Stimulated activated CD8-positive, alpha-beta memory T cell treated with anti-CD3 and anti-CD28 coated beads, Interleukin-2, amount 100 ng/mL, for 48 hours (primary cell): Measurements from ENCODE around the gene DCXR.
A peak's percentile ranks its signal among the peaks of the same experiment; 100 is the strongest.

Experiments used
- DNase-seq, 2 donors: peaks; one replicate each; pipeline ENCODE4 v3.0.0-alpha.2; 2020; ENCODE audit warnings: low read depth in 2 of 2

DCXR gene

DNA sequence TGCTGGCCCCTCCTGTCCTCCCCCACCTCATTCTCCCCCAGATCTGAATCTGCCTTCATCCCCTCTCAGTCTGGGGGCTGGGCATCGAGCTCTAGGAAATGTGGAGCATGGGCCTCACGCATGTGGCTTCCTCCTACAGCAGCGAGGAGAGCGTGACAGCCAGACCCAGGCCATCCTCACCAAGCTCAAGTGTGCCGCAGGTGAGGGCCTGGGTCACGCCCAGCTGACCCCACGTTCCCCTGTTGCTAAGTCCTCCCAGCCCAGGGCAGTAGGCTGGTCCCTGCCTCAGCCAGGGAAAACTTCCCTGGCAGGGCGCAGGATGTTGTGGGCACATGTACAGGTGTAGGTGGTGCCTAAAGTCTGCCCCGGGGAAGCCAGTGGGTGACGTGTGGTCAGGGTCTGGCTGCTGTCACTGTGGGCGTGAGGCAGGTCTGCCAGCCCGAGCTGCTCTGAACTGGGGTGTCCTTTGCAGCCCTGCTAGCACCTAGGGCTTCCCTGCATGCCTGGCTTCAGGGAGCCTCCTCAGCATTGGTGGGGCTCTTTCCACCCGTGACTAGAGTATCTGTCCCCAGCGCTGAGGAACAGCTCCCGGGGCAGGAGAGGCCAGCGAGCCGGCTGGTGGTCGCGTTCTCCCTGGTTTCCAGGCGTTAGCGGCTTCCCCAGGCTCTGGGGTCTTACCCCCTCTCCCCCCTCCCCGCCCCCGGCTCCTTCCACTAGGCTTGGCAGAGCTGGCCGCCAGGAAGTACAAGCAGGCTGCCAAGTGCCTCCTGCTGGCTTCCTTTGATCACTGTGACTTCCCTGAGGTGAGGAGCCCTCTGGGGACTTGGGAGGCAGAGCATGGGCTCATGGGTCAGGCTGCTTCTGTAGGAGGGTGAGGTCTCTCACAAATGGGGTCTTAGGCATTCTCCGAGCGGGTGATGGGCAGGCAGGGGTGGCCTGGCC is 17.8 kb upstream of the DCXR start:
- no peak for DNase-seq

DNA sequence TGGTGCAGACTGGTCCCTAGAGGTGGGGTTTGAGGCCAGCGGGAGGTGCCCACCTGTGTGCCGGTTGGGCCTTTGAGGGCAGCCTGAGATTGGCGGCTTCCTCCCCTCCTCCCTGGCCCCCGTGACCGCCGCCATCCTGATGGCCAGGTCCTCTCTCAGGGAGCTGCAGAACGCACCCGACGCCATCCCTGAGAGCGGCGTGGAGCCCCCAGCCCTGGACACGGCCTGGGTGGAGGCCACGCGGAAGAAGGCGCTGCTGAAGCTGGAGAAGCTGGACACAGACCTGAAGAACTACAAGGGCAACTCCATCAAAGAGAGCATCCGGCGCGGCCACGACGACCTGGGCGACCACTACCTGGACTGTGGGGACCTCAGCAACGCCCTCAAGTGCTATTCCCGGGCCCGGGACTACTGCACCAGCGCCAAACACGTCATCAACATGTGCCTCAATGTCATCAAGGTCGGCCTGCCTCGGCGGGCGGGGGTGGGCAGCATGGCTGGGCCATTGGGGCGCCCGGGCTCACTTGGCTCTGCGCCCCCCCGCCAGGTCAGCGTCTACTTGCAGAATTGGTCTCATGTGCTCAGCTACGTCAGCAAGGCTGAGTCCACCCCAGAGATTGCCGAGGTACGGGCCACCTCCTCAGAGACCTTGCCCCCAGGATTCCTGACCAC is 17.0 kb upstream of the DCXR start:
- DNase-seq = no peak

DNA sequence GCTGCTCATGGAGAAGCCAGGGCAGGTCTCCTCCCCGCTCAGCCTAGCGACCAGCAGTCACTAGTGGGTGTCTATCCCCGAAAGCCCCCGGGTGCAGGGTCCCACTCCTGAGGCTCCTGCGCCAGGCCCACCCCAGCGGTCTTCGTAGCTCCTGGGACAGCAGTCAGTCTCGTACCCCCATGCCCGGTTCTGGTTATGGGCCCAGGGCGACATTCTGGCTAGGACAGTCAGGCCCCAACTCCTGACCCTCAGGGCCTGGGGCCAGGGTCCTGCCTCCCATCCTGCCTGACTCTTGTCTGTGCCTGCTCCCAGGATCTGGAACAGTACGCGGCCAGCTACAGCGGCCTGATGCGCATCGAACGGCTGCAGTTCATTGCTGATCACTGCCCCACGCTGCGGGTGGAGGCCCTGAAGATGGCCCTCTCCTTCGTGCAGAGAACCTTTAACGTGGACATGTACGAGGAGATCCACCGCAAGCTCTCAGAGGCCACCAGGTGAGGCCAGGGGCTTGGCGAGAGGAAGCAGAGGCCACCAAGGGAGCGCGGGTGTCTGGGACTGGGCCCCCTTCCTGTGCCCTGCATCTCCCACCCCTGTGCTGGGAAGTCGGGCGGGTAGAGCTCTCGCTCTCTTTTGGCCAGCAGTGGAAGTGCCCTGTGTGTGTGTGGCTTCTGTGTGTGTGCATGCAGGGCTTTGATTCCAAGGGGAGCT is 16.2 kb upstream of the DCXR start:
- no peak for DNase-seq

DNA sequence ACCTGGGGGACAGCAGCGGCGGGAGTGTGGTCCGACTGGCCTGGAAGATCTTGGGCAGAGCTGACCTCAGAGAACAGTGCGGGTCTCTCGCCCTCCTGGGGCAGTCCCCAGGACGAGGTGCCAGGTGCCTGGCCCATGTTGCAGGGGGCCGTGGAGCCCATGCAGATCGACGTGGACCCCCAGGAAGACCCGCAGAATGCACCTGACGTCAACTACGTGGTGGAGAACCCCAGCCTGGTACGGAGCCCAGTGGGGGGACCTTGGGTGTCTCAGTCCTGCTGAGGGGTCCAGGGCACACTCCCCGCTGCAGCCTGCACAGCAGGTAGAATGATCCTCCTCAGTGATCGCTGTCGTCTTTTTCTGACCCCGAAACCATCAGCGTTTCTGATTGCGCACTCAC is 15.6 kb upstream of the DCXR start:
- no peak for DNase-seq

DNA sequence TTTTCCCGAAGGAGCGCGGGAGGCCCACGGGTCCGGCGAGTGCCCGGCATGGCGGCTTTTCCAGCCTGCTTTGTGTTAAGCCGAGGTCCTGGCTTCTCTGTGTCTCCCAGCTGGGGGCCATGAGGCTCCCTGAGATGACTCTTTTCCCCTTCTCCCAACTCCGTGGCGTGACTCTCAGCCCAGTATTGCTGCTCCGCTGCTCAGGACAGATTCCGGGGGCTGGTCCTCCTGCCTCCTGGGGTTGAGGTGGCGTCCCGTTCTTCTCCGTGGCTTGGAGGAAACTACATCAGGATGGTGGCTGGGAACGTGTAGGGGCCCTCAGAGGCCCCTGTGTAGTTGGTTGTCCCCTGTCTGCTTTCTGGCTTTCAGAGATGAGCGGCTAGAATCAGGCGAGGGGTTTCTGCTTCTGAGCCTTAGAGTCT is 15.2 kb upstream of the DCXR start:
- DNase-seq = no peak

DNA sequence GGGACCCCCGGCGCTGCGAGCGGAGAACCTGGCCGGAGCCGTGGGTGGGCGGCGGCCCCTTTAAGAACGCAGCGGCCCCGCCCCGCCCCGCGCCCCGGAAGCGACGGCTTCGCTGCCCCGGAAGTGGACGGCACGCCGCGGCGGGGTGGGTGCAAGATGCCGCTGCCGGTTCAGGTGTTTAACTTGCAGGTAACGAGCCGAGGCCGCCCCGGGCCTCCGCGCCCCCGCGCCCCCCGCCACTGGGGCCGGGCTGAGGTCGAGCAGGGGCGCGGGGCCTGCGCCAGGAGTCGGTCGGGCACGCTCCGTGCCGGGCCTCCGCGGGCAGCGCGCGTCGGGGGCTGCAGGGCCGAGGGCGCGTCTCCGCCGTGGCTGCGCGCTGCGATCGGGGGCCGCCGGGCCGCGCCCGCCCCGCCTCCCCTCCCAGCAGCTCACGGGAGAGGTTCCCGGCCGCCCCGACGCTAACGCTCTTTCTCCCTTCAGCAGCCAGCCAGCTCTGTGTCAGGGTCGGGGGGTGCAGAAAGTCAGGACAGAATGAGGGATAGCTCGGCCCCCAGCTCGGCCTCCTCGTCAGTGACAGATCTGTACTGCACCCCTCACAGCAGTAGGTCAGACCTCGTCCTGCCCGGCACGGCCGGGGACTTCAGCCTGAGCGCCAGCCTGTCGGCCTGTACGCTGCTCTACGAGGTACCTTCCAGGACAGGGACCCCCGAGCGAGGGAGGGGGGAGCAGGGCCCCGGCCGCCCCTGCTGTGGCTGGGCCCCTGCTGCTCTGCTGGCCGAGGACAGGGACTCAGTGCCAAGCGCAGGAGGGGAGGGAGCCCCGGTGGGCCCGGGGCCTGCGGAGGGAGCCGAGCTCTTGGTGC is 14.5 kb upstream of the DCXR start, which contains the start of the genes GPS1 and RFNG:
TSS of gene GPS1 (plus strand) at position 123 of the 862 bp plus-strand sequence. CDS start at position 157, 34 bp downstream.
TSS of gene RFNG (minus strand) at position 36 of the 862 bp plus-strand sequence. CDS start 45 bp downstream, outside the sequence.
- peak; percentile 80 to 88 for DNase-seq

DNA sequence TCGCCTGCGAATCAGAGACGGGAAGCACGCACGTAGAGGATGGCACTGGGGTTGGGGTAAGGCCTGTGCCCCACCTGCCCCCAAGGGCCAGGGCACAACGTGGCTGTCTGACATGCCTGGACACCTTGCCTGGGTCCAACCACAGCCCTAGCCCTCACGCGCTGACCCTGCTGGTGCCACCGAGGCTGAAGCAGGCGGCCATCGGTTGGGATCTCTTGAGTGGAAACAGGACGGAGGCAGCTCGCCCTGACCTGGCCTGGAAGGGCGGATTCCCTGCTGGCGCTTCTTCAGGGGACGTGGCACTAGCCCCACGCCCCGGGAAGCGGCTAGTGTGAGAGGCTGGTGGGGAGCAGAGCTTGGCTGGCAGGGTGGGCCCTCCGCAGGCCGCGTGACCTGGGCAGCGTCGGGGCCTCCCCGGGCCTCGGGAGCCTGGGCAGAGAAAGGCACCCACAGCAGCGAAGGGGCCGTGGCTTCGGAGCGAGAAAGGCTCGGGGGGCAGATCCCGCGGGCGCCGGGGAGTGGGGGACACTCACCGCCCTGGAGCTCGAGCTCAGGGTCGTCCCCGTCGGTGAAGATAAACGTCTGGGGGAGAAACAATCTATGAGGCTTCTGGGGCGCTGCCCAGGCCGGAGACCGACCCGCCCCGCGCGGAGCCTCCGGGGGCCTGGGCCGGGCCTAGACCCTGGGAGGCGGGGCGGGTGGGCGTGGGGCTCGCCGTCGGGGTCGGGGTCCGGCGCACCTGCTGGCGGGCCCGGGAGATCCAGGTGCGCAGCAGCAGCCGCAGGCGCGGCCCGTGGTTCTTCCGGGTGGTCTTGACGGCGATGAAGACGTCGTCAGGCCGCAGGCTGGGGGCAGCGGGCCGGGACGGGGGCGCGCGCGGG is 13.5 kb upstream of the DCXR start:
- no peak for DNase-seq

DNA sequence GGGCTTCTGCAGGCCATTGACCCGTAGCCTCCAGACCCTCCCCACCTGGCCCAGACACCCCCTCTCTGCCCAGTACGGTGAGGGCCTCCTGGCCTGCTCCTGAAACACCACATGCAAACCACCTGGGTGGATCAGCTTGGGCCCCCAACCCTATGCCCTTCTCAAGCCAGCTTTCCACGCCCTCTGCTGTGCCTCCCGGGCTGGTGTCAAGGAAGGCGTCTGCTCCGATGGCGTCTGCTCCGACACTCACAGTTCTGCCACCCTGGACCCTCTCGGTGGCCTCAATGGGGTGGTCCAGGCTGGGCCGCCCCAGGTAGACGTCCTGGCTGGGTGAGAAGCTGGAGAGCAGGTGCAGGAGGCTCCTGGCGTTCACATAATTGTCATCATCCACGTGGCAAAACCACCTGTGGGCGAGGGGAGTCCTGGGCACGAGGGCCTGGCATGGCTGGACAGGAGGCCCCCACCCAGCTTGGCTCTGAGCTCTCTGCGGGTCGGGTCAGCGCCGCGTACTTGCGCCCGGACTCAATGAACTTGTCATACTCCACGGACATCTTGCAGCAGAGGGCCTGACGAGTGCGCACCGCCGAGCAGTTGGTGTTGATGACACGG is 12.8 kb upstream of the DCXR start:
- no peak for DNase-seq

DNA sequence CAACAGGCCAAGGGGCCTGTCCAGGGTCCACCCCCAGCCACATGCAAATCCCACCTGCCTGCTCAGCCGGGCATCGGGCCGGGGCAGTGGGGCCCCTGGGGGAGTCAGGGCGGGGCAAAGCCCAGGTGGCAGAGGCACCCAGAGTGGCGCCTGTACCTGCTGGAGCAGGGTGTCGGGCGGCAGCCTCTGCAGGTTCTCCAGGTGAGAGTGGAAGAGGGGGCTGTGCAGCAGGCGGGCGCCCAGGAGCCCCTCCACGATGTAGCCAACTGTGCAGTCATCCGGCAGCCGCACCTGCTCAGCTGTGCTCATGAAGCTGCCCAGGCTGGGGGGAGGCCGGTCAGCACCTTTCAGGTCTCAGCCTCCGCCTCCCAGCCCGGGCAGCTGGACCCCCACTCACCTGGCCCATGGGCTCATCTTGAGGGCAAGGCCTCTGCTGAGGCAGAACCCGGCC is 12.0 kb upstream of the DCXR start:
- no peak for DNase-seq

DNA sequence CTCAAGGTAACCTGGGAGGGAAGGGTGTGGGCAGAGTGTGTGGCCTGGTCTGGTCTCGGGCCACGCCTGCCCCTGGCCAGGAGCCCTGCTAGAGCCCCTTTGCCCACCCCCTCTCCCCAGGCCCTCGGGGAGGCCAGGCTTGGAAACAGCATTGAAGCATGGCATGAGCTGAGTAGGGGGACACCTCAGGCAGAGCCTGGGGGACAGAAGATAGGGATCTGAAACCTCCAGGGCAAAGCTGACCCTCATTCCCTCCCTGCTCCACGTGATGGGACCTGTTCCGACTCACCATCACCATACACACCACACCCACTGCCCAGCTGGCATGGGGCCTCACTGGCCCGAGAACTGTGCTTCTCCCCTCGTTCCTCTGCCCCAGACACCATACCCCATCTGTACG is 11.6 kb upstream of the DCXR start:
- no peak for DNase-seq

DNA sequence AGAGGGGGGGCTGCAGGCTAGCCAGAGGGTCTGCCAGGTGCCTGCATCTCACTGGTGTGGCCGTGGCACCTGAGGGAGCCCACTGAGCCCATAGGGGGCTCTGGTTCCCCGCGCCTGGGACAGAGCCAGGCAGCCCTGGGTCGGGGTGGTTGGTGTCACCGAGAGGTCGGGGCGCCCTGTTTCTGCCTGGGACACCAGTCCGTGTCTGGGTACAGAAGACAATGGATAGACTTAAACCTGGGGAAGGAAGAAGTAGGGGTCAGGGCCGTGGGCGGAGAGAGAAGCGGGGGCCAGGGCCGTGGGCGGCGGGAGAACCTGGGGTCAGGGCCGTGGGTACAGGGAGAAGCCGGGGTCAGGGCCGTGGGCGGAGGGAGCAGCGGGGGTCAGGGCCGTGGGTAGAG is 11.1 kb upstream of the DCXR start:
- no peak for DNase-seq

DNA sequence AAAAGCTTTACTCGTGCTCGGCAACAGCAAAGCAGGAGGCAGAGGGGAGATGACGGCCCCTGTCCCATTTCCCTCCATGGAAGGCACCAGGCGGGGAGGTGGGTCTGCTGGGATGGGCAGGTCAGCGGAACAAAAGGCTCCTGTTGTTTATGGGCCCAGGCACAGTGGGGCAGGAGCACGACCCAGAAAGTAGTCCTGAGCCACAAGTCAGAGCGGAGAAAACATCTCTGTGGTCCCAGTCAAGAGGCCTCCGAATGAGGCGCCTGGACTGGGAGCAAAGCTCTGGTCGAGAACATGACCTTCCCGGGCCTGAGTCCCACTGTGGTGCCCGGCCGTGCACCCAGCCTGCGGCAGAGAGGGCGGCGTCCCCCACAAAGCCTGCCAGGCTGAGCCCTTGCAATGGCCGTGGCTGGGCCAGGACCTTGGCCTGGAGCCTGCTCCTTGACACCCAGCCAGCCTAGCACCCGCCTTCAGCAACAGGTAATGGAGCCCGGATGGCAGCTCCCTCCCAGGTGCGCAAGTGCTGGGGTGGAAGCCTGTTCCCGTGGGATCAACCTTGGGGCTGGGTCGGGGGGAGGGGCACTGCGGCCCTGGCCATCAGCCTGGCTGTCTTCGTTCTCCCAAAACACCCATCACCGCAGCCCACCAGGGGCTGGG is 10.5 kb upstream of the DCXR start:
- no peak for DNase-seq

DNA sequence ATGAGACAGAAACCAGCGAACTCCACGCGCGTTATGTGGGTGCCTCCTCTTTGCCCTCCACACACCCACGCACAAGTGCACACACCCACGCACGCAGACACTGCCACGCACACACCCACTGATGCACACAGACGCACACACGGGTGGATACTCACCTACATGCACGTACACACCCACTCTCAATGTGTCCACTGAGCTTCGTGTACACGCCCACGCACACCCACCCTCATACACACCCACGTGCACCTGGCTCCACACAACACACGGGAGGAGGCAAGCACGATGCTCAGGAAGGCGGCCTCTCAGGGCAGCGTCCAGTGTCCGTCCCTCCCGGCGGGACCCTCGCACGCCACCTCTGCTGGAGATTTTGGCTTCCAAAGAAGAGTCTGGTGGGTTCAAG is 9.9 kb upstream of the DCXR start:
- DNase-seq = no peak

DNA sequence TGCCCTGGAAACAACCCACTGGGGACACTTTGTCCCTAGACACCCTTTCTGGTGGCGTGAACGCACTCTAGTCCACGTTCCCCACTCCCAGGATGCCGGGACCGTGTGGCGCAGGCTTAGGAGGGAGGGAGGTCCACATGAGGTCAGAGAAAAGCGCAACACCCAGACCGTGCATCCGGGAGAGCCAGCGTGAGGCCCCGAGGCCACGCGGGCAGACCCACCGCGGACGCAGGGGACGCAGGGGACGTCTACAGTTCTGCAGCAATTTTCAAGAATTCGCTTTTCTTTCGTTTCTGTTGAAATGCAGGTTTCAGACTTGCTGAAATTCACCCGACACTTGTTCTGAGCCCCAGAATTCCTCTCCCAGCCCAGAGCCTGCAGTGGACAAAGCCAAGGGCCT is 9.4 kb upstream of the DCXR start:
- no peak for DNase-seq

DNA sequence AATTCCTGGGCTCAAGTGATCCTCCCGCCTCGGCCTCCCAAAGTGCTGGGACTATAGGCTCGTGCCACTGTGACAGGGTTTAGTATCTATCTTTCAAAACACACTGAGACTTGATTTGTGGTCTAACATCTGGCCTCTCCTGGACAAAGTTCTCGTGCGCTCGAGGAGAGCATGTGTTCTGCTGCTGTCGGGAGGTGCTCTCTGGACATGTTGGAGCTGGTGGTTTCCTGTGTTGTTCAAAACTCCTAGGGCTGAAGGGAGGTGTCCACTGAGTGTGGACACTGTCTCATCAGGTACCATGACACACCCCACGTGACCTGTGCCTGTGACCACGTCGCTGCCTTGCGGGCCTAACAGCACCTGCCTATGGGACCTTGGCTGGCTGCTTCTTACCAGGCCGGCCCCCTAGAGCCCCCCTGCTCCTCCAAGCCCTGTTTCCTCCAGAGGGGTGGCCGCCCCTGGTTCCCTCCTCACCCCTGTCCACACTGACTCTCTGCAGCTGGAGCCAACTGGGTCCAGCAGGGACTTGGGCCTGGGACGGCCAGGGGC is 8.5 kb upstream of the DCXR start:
- DNase-seq = no peak

DNA sequence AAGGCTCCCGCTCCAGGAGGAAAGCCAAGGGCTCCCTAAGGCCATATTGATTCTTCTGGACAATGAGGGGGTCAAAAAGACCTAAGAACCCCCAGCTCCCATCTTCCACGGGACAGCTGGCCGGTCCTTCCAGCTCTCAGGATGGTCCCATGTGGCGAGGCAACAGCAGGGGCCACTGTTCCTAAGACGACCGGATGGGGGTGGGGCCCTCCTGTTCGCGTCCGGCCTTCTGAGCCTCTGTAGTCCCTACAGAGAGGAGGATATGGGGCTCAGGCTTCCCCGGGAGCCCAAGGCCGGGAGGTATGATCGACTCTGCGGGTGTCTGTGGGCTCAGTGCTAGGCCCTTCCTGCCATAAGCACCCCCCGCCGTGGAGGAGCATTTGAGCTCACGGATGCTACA is 6.0 kb upstream of the DCXR start:
- no peak for DNase-seq

DNA sequence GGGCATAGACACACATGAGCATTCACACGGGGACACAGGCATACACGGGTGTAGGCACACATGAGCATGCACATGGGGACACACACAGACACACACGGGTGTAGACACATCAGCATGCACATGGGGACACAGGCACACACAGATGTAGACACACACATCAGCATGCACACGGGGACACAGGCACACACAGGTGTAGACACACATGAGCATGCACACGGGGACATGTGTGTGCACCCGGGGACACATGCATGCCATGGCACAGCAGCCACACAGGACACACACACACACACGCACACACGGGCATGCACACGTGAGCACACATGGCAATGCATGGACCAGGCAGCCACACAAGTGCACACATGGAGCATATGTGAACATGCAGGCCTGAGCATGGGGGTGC is 5.2 kb upstream of the DCXR start:
- DNase-seq = no peak

DNA sequence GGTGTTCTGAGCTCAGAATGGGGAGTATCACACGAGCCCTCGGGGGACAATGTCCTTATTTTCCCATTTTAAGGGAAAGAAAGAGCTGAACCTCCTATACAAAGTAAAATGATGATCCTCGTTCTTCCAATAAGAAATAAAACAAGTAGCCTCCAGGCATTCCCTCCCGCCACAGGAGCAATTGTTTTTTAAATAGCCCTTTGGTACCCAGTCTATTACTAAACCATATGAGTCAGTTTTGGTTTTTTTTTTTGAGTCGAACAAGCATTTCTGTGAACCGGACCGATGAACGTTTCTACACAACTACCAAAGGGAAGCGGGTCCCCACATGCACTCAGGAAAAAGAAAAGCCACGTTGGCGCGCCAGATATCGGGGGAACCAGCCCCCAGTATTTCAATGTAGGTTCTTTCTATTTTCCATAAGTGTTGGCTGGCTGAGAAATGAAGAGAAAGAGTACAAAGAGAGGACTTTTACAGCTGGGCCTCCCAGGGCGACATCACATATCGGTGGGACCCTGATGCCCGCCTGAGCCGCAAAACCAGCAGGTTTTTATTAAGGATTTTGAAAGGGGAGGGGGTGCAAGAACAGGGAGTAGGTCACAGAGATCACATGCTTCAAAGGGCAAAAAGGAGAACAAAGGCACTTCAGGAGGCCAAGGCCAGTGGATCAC is 3.8 kb upstream of the DCXR start:
- no peak for DNase-seq
